Lung (tissue), 12 donors: ENCODE measurements around the gene CD300H. TPM values are rescaled to one million over a fixed set of nuclear protein-coding genes. Genes with fewer than 3 reads are reported as not detected.
A peak's percentile ranks its signal among the peaks of the same experiment; 100 is the strongest.

Experiments
- ATAC-seq: fragments of 200-7000 bp; cut with Tn5 transposase; one replicate; pipeline ENCODE4 v1.9.1; 2020; ENCODE audit warnings: moderate number of reproducible peaks; ENCODE audit not compliant: insufficient read depth, low FRiP score
- DNase-seq, 3 donors: peaks; one replicate each; pipeline ENCODE4 v3.0.0-alpha.2; 2013 to 2017
- H3K27ac ChIP-seq, 2 donors: one replicate each; pipeline ENCODE4 v1.5.1; 2013; ENCODE audit warnings: mild to moderate bottlenecking in 2 of 2, moderate library complexity in 2 of 2, control low read depth in 1 of 2, inconsistent platforms in 1 of 2, low read depth in 1 of 2, low read length in 1 of 2
- H3K27me3 ChIP-seq, 3 donors: one replicate each; pipeline ENCODE4 v1.5.1; 2013; ENCODE audit warnings: low read length in 2 of 3; ENCODE audit not compliant: control insufficient read depth in 3 of 3, insufficient read depth in 3 of 3
- H3K36me3 ChIP-seq, 4 donors: one replicate each; pipeline ENCODE4 v1.5.1; 2013; ENCODE audit warnings: low read length in 4 of 4, mild to moderate bottlenecking in 1 of 4, moderate library complexity in 1 of 4; ENCODE audit not compliant: control insufficient read depth in 4 of 4, insufficient read depth in 4 of 4
- H3K4me1 ChIP-seq, 5 donors: one replicate each; pipeline ENCODE4 v1.5.1; 2013; ENCODE audit warnings: low read length in 5 of 5, mild to moderate bottlenecking in 2 of 5, moderate library complexity in 1 of 5; ENCODE audit not compliant: control insufficient read depth in 5 of 5, insufficient read depth in 5 of 5
- H3K4me3 ChIP-seq: one replicate; pipeline ENCODE4 v1.5.1; 2013; ENCODE audit warnings: mild to moderate bottlenecking, control low read depth, moderate library complexity
- H3K9ac ChIP-seq, 2 donors: one replicate each; pipeline ENCODE4 v1.5.1; 2013; ENCODE audit warnings: low read length in 2 of 2, control low read depth in 1 of 2; ENCODE audit not compliant: insufficient read depth in 1 of 2
- H3K9me3 ChIP-seq, 4 donors: one replicate each; pipeline ENCODE4 v1.5.1; 2013; ENCODE audit warnings: low read length in 3 of 4, mild to moderate bottlenecking in 1 of 4, moderate library complexity in 1 of 4; ENCODE audit not compliant: control insufficient read depth in 4 of 4, insufficient read depth in 3 of 4
- WGBS, 2 donors: extraction: QIAGEN DNeasy Blood & Tissue Kit; methylation state at CpG; one replicate each; pipeline ENCODE4 v1.1.7; 2013; 5-methylcytosine and 5-hydroxymethylcytosine counted together
- polyA plus RNA-seq, 2 donors: library from polyadenylated mRNA; stranded (reverse); fragments of 200-250 nt; gene quantifications; one replicate each; pipeline ENCODE4 v1.2.1, GENCODE V29; 2013
- total RNA-seq, 2 donors: library from RNA; depleted of rRNA in 1 of 2; stranded (reverse); fragments of >200 nt in 1 of 2; gene quantifications; one replicate each; pipeline ENCODE4 v1.2.1, GENCODE V29; 2014 to 2021
- TF ChIP-seq, protein P1 (sequence below): IDR thresholded peaks from 2 replicates; pipeline ENCODE4 v1.5.1; 2012; ENCODE audit warnings: mild to moderate bottlenecking; ENCODE audit errors: control extremely low read depth, extremely low read depth
- donor health status: control.
- donor health status: control.
- donor health status: Bipolar disorder and iron deficiency.
- donor health status: healthy.
- donor health status: DM: yes; HTN: yes; CAD: no.

CD300H gene
- total and polyA plus RNA-seq, 4 donors, result 1.1 to 11.9 (median 3.4) TPM; not detected in 1

DNA sequence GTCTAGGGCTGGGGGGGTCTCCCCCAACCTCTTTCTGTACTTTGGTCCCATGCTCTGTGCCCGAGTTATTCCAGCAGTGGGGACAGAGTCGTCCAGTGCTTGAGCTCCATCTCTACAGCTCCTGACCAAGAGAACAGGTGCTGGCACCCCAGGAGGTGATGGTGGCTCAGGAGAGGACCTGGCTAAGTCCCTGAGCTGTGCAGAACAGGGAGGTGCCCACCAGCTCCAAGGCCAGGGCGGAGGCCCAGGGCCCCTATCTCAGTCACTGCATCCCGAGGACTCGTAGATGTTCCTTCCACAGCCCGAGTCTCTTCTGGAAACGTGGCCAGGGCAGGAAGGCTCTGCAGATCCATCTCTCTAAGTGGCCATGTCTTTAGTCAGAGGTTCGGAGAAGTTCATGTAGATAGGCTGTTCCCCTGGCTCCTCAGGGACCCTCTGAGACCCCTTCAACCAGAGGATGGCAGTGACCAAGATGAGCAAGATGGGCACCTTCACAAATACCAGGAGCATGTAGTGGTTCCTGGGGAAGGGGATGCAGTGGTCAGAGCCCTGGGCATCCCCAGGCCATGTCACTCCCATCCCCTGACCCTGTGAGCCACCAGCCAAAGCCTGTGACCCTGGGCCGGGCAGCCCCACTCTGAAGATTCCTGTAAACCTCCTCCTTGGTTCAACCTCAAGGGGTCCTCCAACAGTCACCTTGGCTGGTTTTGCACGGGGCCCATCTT is 44.8 kb downstream of the CD300H start:
- Histone ChIP-seq H3K4me3 (no peak overlapping the region), H3K9ac (no peak overlapping the region), H3K9me3 (peaks cover 0 to 12% (median 0%) of the 10 kb centered on the region in 4 donors), H3K27ac (no peak overlapping the region), H3K27me3 (no peaks in the 10 kb centered on the region), H3K4me1 (no peaks in the 10 kb centered on the region), H3K36me3 (no peaks in the 10 kb centered on the region)
- TF ChIP-seq, protein P1, sequence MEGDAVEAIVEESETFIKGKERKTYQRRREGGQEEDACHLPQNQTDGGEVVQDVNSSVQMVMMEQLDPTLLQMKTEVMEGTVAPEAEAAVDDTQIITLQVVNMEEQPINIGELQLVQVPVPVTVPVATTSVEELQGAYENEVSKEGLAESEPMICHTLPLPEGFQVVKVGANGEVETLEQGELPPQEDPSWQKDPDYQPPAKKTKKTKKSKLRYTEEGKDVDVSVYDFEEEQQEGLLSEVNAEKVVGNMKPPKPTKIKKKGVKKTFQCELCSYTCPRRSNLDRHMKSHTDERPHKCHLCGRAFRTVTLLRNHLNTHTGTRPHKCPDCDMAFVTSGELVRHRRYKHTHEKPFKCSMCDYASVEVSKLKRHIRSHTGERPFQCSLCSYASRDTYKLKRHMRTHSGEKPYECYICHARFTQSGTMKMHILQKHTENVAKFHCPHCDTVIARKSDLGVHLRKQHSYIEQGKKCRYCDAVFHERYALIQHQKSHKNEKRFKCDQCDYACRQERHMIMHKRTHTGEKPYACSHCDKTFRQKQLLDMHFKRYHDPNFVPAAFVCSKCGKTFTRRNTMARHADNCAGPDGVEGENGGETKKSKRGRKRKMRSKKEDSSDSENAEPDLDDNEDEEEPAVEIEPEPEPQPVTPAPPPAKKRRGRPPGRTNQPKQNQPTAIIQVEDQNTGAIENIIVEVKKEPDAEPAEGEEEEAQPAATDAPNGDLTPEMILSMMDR, result no peak
- ATAC-seq, result no peak
- DNase-seq, result no peak
- 85 to 86% methylated on average over 10 of the region's 10 CpGs for WGBS, 2 donors

DNA sequence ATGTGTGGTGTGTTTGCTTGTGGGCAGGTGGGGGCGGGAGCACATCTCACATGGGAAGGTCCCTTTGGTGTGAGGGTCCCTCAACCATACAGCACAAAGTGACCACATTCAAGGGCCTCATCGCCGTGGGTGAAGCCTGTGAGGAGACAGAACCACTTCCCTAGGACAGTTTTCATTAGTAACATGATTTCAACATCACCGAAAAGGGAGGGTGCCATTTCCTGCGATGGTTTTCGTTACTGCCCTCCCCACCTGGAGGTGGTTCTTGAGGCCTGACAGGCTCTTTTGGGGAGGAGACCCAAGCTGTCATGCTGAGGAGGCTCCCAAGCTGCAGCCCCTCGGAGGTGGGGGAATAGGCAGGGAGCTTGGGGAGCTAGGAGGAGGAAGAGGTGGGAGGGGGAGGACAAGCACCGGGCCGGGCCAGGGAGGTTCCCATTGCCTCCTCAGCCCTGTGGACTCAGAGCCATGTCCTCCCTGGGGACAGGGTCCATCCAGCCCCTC is 45.6 kb downstream of the CD300H start:
- TF ChIP-seq, protein P1, result no peak
- no peaks in the 10 kb centered on the region for H3K4me1 ChIP-seq
- H3K9ac ChIP-seq, result no peak overlapping the region
- DNase-seq, result peak in 1 of 3 donors; percentile 9
- H3K27me3 ChIP-seq, result no peaks in the 10 kb centered on the region
- no peaks in the 10 kb centered on the region for H3K36me3 ChIP-seq
- H3K27ac ChIP-seq, result peak overlapping the region in 1 of 2 donors; percentile 61
- ATAC-seq, result no peak
- H3K9me3 ChIP-seq, result peaks cover 0 to 12% (median 0%) of the 10 kb centered on the region in 4 donors
- no peak overlapping the region for H3K4me3 ChIP-seq
- WGBS, 2 donors, result 32 to 57% methylated on average over 9 of the region's 9 CpGs

DNA sequence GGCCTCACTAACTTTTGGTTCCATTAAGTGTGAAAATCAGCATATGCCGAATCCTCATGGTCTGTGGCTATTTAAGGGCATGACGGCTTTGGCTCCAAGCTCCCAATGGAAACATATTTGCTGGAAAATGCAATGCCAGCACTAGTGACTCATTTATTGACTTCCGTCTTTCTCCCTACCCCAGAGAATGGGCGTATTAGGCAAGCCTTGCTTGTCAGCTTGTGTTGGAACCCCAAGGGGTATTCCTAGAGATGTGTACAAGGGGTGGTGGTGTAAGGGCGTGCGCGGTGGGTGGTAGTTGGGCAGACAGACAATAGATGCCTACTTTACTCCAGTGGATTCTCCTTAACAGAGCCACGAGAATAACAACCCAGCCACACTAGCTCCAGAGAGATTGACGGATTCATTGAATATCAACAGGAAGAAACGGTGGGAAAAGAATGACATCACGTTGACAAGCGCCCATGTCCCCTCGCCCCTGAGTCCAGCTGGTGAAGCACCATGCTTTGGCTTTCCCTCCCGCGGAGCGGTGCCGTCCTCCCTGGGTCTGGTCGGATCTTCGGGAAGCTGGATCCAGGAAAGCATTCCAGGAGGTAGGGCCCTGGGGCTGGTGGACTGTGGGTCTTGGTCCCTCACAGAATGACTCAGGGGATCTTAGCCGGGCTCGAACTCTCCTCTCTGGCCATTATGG is 46.4 kb downstream of the CD300H start:
- peak in 1 of 3 donors; percentile 8 for DNase-seq
- ATAC-seq, result peak; percentile 37
- peak overlapping the region in 1 of 2 donors; percentile 61 for H3K27ac ChIP-seq

More for the DNA sequence above, 46.4 kb downstream of the CD300H start:
- Histone ChIP-seq H3K27me3 (no peaks in the 10 kb centered on the region), H3K36me3 (no peaks in the 10 kb centered on the region), H3K4me3 (no peak overlapping the region), H3K9ac (no peak overlapping the region), H3K4me1 (no peaks in the 10 kb centered on the region), H3K9me3 (peaks cover 0 to 16% (median 0%) of the 10 kb centered on the region in 4 donors)
- 72 to 78% methylated on average over 21 of the region's 21 CpGs for WGBS, 2 donors
- TF ChIP-seq, protein P1, result no peak
